Psoas muscle (tissue), 8 donors: ENCODE measurements around the gene C12orf60. TPM values are rescaled to one million over a fixed set of nuclear protein-coding genes. Genes with fewer than 3 reads are reported as not detected.

Source experiments
- ATAC-seq, 4 donors: fragments of 200-7000 bp; cut with Tn5 transposase; one replicate each; pipeline ENCODE4 v1.9.1; 2020; ENCODE audit warnings: moderate library complexity in 3 of 4, mild to moderate bottlenecking in 2 of 4
- DNase-seq, 2 donors: peaks; one replicate each; pipeline ENCODE4 v3.0.0-alpha.2; 2020
- H3K27ac ChIP-seq: fragments of 200-600 bp; one replicate; pipeline ENCODE4 v1.8.0; 2022
- H3K27me3 ChIP-seq, 3 donors: fragments of 200-600 bp in 1 of 3; one replicate each; pipeline versions ENCODE4 v1.6.1 to v1.8.0; 2013 to 2022; ENCODE audit warnings: low read length in 2 of 3, mild to moderate bottlenecking in 2 of 3, moderate library complexity in 1 of 3; ENCODE audit not compliant: insufficient read depth in 3 of 3
- H3K36me3 ChIP-seq, 2 donors: fragments of 200-600 bp in 1 of 2; one replicate each; pipeline versions ENCODE4 v1.6.1 to v1.8.0; 2013 to 2022; ENCODE audit warnings: low read depth in 1 of 2, mild to moderate bottlenecking in 1 of 2, moderate library complexity in 1 of 2; ENCODE audit not compliant: insufficient read depth in 1 of 2
- H3K4me1 ChIP-seq: fragments of 200-600 bp; one replicate; pipeline ENCODE4 v1.8.0; 2022
- H3K4me3 ChIP-seq: fragments of 200-600 bp; one replicate; pipeline ENCODE4 v1.8.0; 2022; ENCODE audit warnings: mild to moderate bottlenecking
- H3K9me3 ChIP-seq: fragments of 200-600 bp; one replicate; pipeline ENCODE4 v1.8.0; 2022
- WGBS, 3 donors: extraction: QIAGEN DNeasy Blood & Tissue Kit; methylation state at CpG; one replicate each; pipeline versions ENCODE4 v1.1.6 to v1.1.7; 2013; 5-methylcytosine and 5-hydroxymethylcytosine counted together
- intact Hi-C, 2 donors: fragments of 100-400 bp; cut with DNase I; formaldehyde crosslinking; loops; one replicate each; pipeline versions ENCODE4 v1.11.0 to v1.14.2; 2022
- polyA plus RNA-seq, 3 donors: library from polyadenylated mRNA; stranded (reverse); fragments of 200-250 nt; gene quantifications; one replicate each; pipeline ENCODE4 v1.2.3, GENCODE V29; 2013
- total RNA-seq, 4 donors: library from RNA; stranded (reverse); fragmentation: NEBNext Ultra II Directional in 2 of 4; extraction: Animal tissue kit (Norgen Biotek cat#: 25700) in 2 of 4; gene quantifications; one replicate each; pipeline versions ENCODE4 v1.2.1 to v1.2.4, GENCODE V29; 2021 to 2023
- TF ChIP-seq, protein P1 (sequence below): fragments of 200-600 bp; IDR thresholded peaks from one replicate; pipeline ENCODE4 v1.8.0; 2022; ENCODE audit warnings: antibody characterized with exemption
- donor health status: healthy with polysubstance abuse.
- donor health status: DM: no; HTN: no; CAD: no; lungs with moderate emphysema.
- donor health status: Bipolar disorder and iron deficiency.
- donor health status: healthy.
- donor health status: DM: yes; HTN: yes; CAD: no.
- donor health status: DM: no; HTN: no; CAD: no.
- donor health status: DM: no; HTN: no; CAD: no.
- donor health status: DM: yes; HTN: yes; CAD: no.

C12orf60 gene
- total and polyA plus RNA-seq, 7 donors = 0.49 to 4.0 (median 1.8) TPM

DNA sequence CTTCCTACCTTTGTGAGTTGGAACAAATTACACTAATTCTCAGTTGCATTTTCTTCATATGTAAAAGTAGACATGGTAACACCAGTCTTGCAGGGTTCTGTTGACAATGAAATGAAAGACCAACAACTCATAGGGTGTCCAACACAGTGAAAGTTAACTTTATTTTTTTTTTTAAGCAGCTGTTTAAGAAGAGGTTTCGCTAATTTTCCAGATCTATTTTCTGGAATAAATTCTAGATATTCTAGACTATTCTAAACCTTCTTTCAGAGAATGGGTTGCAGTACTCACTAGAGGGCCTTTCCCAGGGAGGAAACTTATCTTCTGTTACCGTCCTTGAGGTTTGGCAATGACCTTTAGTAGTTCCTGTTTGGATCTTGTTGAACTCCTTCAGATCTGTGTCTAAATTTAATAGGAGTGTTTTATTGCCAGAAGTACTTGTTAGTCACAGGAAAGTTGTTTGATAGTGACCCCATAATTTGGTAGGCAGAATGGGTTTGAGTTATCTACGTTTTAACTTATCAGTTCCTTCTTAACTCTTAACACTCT, 42.6 kb downstream of the C12orf60 start:
- TF ChIP-seq, protein P1, sequence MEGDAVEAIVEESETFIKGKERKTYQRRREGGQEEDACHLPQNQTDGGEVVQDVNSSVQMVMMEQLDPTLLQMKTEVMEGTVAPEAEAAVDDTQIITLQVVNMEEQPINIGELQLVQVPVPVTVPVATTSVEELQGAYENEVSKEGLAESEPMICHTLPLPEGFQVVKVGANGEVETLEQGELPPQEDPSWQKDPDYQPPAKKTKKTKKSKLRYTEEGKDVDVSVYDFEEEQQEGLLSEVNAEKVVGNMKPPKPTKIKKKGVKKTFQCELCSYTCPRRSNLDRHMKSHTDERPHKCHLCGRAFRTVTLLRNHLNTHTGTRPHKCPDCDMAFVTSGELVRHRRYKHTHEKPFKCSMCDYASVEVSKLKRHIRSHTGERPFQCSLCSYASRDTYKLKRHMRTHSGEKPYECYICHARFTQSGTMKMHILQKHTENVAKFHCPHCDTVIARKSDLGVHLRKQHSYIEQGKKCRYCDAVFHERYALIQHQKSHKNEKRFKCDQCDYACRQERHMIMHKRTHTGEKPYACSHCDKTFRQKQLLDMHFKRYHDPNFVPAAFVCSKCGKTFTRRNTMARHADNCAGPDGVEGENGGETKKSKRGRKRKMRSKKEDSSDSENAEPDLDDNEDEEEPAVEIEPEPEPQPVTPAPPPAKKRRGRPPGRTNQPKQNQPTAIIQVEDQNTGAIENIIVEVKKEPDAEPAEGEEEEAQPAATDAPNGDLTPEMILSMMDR = no peak
- DNase-seq (no peak), ATAC-seq (no peak)
- Histone ChIP-seq H3K9me3 (no peaks in the 10 kb centered on the region), H3K4me3 (no peak overlapping the region), H3K36me3 (no peaks in the 10 kb centered on the region), H3K27ac (no peak overlapping the region), H3K27me3 (no peaks in the 10 kb centered on the region), H3K4me1 (peaks cover 26% of the 10 kb centered on the region)
- intact Hi-C loops = loop anchor here (5.0 to 10.0 kb wide), 4 partner anchors 36 to 679 kb away; no protein-coding TSS in a partner anchor
- 33 to 57% (median 34%) methylated on average over 3 of the region's 3 CpGs for WGBS, 3 donors

DNA sequence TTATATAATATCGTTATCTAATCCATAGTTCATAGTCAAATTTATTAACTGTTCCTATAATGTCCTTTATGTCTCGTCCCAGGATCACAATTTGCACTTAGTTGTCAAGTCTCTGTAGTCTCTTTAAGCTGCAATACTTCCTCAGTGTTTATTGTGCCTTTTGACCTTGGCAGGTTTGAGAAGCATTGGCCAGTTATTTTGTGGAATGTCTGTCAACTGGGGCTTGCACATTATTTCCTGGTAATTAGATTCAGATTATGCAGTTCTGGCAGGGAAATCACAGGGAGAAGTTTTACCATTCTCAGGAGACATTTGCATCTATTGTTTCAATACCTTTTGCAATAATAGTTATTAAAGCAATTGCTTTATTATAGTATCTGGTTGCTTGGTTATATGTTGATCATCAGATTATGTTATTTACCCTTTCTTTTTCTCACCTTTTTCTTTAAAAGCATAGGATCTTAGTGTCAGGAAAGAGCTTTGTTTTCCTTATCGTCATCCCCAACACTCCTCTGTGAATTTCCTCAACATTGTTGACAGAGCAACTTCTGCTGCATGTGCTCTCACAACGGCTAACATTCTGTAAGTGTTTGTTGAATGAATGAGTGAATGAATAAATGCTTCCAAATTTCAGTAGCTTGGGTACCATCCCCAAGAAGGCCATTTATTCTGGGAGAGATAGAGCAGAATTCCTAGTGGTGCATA, 43.6 kb downstream of the C12orf60 start:
- no peak for ATAC-seq
- H3K4me3 ChIP-seq = no peak overlapping the region
- H3K9me3 ChIP-seq = no peaks in the 10 kb centered on the region
- H3K36me3 ChIP-seq = no peaks in the 10 kb centered on the region
- TF ChIP-seq, protein P1 = no peak
- H3K27me3 ChIP-seq = no peaks in the 10 kb centered on the region
- WGBS, 3 donors = 61 to 63% (median 62%) methylated on average over 4 of the region's 4 CpGs
- DNase-seq = no peak
- H3K4me1 ChIP-seq = peaks cover 16% of the 10 kb centered on the region
- intact Hi-C loops = loop anchor here (5.0 to 10.0 kb wide), 4 partner anchors 35 to 678 kb away; no protein-coding TSS in a partner anchor
- H3K27ac ChIP-seq = no peak overlapping the region

DNA sequence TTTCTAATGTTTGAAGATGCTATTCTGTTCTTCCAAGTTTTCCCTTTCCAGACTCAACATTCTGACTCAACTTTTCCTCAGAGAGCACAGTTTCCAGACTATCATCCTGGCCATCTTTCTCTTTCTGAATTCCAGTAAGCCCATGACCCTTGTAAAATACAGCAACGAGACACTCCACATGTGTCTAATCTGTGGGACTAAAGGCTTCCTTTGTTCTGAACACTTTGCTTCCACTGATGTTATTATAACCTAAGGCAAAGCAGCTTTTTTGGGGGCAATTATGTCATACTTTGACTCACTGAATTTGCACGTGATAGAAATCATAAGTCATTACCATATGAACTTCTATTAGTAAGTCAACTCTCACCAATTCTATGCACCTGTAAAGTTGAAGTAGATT, 46.2 kb downstream of the C12orf60 start:
- Histone ChIP-seq H3K27ac (no peak overlapping the region), H3K36me3 (no peaks in the 10 kb centered on the region), H3K9me3 (no peaks in the 10 kb centered on the region), H3K4me3 (no peak overlapping the region), H3K4me1 (peaks cover 12% of the 10 kb centered on the region), H3K27me3 (no peaks in the 10 kb centered on the region)
- no peak for DNase-seq
- no peak for ATAC-seq
- 53 to 67% (median 63%) methylated on average over 2 of the region's 2 CpGs for WGBS, 3 donors
- intact Hi-C loops = loop anchor here (5.0 to 10.0 kb wide), 4 partner anchors 33 to 675 kb away; no protein-coding TSS in a partner anchor
- TF ChIP-seq, protein P1 = no peak

DNA sequence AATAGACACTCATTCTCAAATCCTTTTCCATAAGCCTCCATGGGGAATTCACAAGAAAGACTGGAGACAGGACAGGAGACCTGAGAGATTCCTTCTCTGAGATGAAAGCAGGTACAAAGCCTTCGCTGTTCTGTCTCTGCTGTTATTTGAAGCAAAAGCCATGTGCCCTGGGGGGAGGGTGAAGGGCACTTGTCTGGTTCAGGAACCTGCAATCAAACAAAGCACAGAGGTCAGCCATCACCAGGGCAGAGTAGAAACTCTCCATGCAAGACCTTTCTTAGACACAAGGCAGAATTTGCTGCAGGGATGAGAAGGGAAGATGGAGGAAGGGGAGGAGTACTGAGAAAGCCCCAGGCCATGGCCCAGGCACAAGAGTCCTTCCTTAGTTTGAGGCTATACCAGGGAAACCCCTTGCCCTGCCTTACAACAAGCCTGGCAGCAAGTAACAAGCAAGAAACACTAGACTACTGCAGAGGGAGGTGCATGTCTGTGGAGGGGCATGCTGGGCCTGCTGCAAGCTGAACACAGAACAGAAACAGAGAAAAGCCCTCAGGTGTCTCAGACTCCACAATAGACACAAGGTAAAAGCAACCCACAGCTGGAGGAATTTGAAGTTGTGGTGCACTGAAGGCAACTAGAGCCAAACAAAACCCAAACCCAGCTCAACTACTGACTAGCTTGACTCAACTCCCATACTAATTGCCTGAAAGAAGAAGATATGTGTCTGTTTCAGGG, 47.6 kb downstream of the C12orf60 start:
- 0 to 98% (median 95%) methylated on average over 1 of the region's 1 CpG for WGBS, 3 donors
- TF ChIP-seq, protein P1 = no peak
- no peak for ATAC-seq
- Histone ChIP-seq H3K4me3 (no peak overlapping the region), H3K4me1 (peaks cover 8% of the 10 kb centered on the region), H3K9me3 (no peaks in the 10 kb centered on the region), H3K27ac (no peak overlapping the region), H3K36me3 (no peaks in the 10 kb centered on the region), H3K27me3 (no peaks in the 10 kb centered on the region)
- DNase-seq = no peak
- intact Hi-C loops = no loop called here
